ENCODE data around the gene ADD3. TPM values are rescaled to one million over a fixed set of nuclear protein-coding genes. Genes with fewer than 3 reads are reported as not detected.

ADD3 gene
- total RNA-seq, 1 donor from 2014 or later = 115 TPM

- intact Hi-C loops (cut with DNase I) = loop anchor here (10.0 kb wide), 1 partner anchor 48 kb away; no protein-coding TSS in a partner anchor
- no peak for DNase-seq
- no peak for ATAC-seq (ENCODE audit: poor library complexity)
These were observed 9.3 kb downstream of the ADD3 start for GRCh38 chr10:110017052-110017451.

- intact Hi-C loops (cut with DNase I) = loop anchor here (10.0 kb wide), 1 partner anchor 47 kb away; no protein-coding TSS in a partner anchor
- DNase-seq (no peak), ATAC-seq (ENCODE audit: poor library complexity) (no peak)
These were observed 10.1 kb downstream of the ADD3 start for GRCh38 chr10:110017907-110018306.

GRCh38 chr10:110020265-110020664 lies 12.5 kb downstream of the ADD3 start:
- ATAC-seq (ENCODE audit: poor library complexity) = peak; percentile 26
- intact Hi-C loops (cut with DNase I) = no loop called here
- no peak for DNase-seq

GRCh38 chr10:110022716-110023504 lies 15.1 kb downstream of the ADD3 start:
- intact Hi-C loops (cut with DNase I) = no loop called here
- no peak for DNase-seq
- peak; percentile 8 for ATAC-seq (ENCODE audit: poor library complexity)

GRCh38 chr10:110023785-110024465 lies 16.1 kb downstream of the ADD3 start:
- intact Hi-C loops (cut with DNase I) = no loop called here
- DNase-seq (no peak), ATAC-seq (ENCODE audit: poor library complexity) (no peak)

GRCh38 chr10:110029450-110029849 lies 21.7 kb downstream of the ADD3 start:
- intact Hi-C loops (cut with DNase I) = no loop called here
- no peak for ATAC-seq (ENCODE audit: poor library complexity)
- DNase-seq = no peak

- DNase-seq = no peak
- intact Hi-C loops (cut with DNase I) = no loop called here
- ATAC-seq (ENCODE audit: poor library complexity) = peak; percentile 68
These were observed 25.3 kb downstream of the ADD3 start for GRCh38 chr10:110032801-110033700.

- intact Hi-C loops (cut with DNase I) = no loop called here
- ATAC-seq (ENCODE audit: poor library complexity) = no peak
These were observed 26.0 kb downstream of the ADD3 start for GRCh38 chr10:110033701-110034235.

GRCh38 chr10:110034596-110034995 lies 26.8 kb downstream of the ADD3 start:
- no peak for DNase-seq
- intact Hi-C loops (cut with DNase I) = no loop called here
- ATAC-seq (ENCODE audit: poor library complexity) = no peak

More at GRCh38 chr10:110033701-110034235, 26.0 kb downstream of the ADD3 start:
- DNase-seq = no peak

- ATAC-seq (ENCODE audit: poor library complexity) (no peak), DNase-seq (no peak)
- intact Hi-C loops (cut with DNase I) = no loop called here
These were observed 27.5 kb downstream of the ADD3 start for GRCh38 chr10:110035070-110035921.

GRCh38 chr10:110036640-110037039 lies 28.9 kb downstream of the ADD3 start:
- intact Hi-C loops (cut with DNase I) = no loop called here
- DNase-seq = no peak
- ATAC-seq (ENCODE audit: poor library complexity) = no peak

GRCh38 chr10:110039254-110039653 lies 31.5 kb downstream of the ADD3 start:
- DNase-seq = no peak
- ATAC-seq (ENCODE audit: poor library complexity) = no peak
- intact Hi-C loops (cut with DNase I) = no loop called here

GRCh38 chr10:110040108-110040507 lies 32.3 kb downstream of the ADD3 start:
- DNase-seq = no peak
- ATAC-seq (ENCODE audit: poor library complexity) = no peak
- intact Hi-C loops (cut with DNase I) = no loop called here

GRCh38 chr10:110040767-110041478 lies 33.1 kb downstream of the ADD3 start:
- intact Hi-C loops (cut with DNase I) = no loop called here
- ATAC-seq (ENCODE audit: poor library complexity) (peak; percentile 35), DNase-seq (no peak)

GRCh38 chr10:110041479-110041829 lies 33.7 kb downstream of the ADD3 start:
- DNase-seq = no peak
- no peak for ATAC-seq (ENCODE audit: poor library complexity)
- intact Hi-C loops (cut with DNase I) = no loop called here

GRCh38 chr10:110042181-110042580 lies 34.4 kb downstream of the ADD3 start:
- intact Hi-C loops (cut with DNase I) = no loop called here
- DNase-seq (no peak), ATAC-seq (ENCODE audit: poor library complexity) (no peak)

- ATAC-seq (ENCODE audit: poor library complexity) (no peak), DNase-seq (no peak)
- intact Hi-C loops (cut with DNase I) = no loop called here
These were observed 35.1 kb downstream of the ADD3 start for GRCh38 chr10:110042891-110043290.

All from Right ventricle myocardium superior (tissue), 1 donor.